SK-N-SH treated with all-trans-retinoic acid at 6 μM for 48 hours (cell line): Measurements from ENCODE around the gene ALPL.

ENCODE experiments used
- ARNTL ChIP-seq: fragments of 450-650 bp; formaldehyde crosslinking; IDR thresholded peaks from 2 replicates; pipeline ENCODE4 v1.5.0; 2020; ENCODE audit warnings: low read depth, mild to moderate bottlenecking, moderate library complexity, borderline replicate concordance
- ESRRG ChIP-seq: fragments of 250-450 bp; sonication (Bioruptor Pico); IDR thresholded peaks from 2 replicates; pipeline ENCODE4 v1.6.1; 2021; ENCODE audit warnings: mild to moderate bottlenecking
- PPARA ChIP-seq: fragments of 250-450 bp; sonication (Bioruptor Pico); IDR thresholded peaks from 2 replicates; pipeline ENCODE4 v1.5.0; 2020; ENCODE audit warnings: mild to moderate bottlenecking, borderline replicate concordance
- TOX ChIP-seq: fragments of 250-450 bp; sonication (Bioruptor Pico); IDR thresholded peaks from 2 replicates; pipeline ENCODE4 v1.8.0; 2021; ENCODE audit warnings: mild to moderate bottlenecking, moderate library complexity, borderline replicate concordance
- ZNF70 ChIP-seq: fragments of 450-650 bp; formaldehyde crosslinking; IDR thresholded peaks from 2 replicates; pipeline ENCODE4 v1.5.0; 2020; ENCODE audit warnings: mild to moderate bottlenecking, moderate library complexity
- TF ChIP-seq, protein P1 (sequence below): fragments of 250-450 bp; sonication (Bioruptor Pico); IDR thresholded peaks from 2 replicates; pipeline ENCODE4 v1.8.0; 2020; ENCODE audit warnings: mild to moderate bottlenecking, moderate library complexity, borderline replicate concordance
- TF ChIP-seq, protein P2 (sequence below): fragments of 250-450 bp; sonication (Bioruptor Pico); IDR thresholded peaks from 2 replicates; pipeline ENCODE4 v1.5.1; 2020; ENCODE audit warnings: low read depth, mild to moderate bottlenecking, moderate library complexity

GRCh38 chr1:21568006-21568746, 59.0 kb downstream of the ALPL start:
- TF ChIP-seq ARNTL (CRISPR knock-in tag), result no peak
- no peak for TF ChIP-seq ESRRG (CRISPR knock-in tag)
- TF ChIP-seq TOX (CRISPR knock-in tag), result no peak
- no peak for TF ChIP-seq PPARA
- TF ChIP-seq, protein P1, sequence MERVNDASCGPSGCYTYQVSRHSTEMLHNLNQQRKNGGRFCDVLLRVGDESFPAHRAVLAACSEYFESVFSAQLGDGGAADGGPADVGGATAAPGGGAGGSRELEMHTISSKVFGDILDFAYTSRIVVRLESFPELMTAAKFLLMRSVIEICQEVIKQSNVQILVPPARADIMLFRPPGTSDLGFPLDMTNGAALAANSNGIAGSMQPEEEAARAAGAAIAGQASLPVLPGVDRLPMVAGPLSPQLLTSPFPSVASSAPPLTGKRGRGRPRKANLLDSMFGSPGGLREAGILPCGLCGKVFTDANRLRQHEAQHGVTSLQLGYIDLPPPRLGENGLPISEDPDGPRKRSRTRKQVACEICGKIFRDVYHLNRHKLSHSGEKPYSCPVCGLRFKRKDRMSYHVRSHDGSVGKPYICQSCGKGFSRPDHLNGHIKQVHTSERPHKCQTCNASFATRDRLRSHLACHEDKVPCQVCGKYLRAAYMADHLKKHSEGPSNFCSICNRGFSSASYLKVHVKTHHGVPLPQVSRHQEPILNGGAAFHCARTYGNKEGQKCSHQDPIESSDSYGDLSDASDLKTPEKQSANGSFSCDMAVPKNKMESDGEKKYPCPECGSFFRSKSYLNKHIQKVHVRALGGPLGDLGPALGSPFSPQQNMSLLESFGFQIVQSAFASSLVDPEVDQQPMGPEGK (CRISPR knock-in tag), result no peak
- TF ChIP-seq ZNF70 (CRISPR knock-in tag), result no peak
- TF ChIP-seq, protein P2, sequence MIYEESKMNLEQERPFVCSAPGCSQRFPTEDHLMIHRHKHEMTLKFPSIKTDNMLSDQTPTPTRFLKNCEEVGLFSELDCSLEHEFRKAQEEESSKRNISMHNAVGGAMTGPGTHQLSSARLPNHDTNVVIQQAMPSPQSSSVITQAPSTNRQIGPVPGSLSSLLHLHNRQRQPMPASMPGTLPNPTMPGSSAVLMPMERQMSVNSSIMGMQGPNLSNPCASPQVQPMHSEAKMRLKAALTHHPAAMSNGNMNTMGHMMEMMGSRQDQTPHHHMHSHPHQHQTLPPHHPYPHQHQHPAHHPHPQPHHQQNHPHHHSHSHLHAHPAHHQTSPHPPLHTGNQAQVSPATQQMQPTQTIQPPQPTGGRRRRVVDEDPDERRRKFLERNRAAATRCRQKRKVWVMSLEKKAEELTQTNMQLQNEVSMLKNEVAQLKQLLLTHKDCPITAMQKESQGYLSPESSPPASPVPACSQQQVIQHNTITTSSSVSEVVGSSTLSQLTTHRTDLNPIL (CRISPR knock-in tag), result no peak
